Ishikawa (cell line): ENCODE data around the gene PSMB5.

Source experiments
- CEBPB ChIP-seq: IDR thresholded peaks from 2 replicates; pipeline ENCODE4 v1.6.1; 2012
- CREB1 ChIP-seq: IDR thresholded peaks from 2 replicates; pipeline ENCODE4 v1.6.1; 2012; ENCODE audit warnings: low read depth
- EGR1 ChIP-seq: IDR thresholded peaks from 2 replicates; pipeline ENCODE4 v1.6.1; 2012
- EP300 ChIP-seq: IDR thresholded peaks from 2 replicates; pipeline ENCODE4 v1.6.1; 2012; ENCODE audit warnings: borderline replicate concordance
- FOXM1 ChIP-seq: IDR thresholded peaks from 2 replicates; pipeline ENCODE4 v1.6.1; 2012; ENCODE audit warnings: low read depth, borderline replicate concordance
- NFIC ChIP-seq: IDR thresholded peaks from 2 replicates; pipeline ENCODE4 v1.6.1; 2012
- RAD21 ChIP-seq: IDR thresholded peaks from 2 replicates; pipeline ENCODE4 v1.6.1; 2012; ENCODE audit warnings: low read depth
- REST ChIP-seq: IDR thresholded peaks from 2 replicates; pipeline ENCODE4 v1.6.1; 2012; ENCODE audit warnings: low read depth, mild to moderate bottlenecking
- TAF1 ChIP-seq: IDR thresholded peaks from 2 replicates; pipeline ENCODE4 v1.6.1; 2012; ENCODE audit warnings: low read depth, mild to moderate bottlenecking
- TCF12 ChIP-seq: IDR thresholded peaks from 2 replicates; pipeline ENCODE4 v1.6.1; 2012; ENCODE audit warnings: low read depth
- TEAD4 ChIP-seq: IDR thresholded peaks from 2 replicates; pipeline ENCODE4 v1.6.1; 2012
- USF1 ChIP-seq: IDR thresholded peaks from 2 replicates; pipeline ENCODE4 v1.6.1; 2012
- YY1 ChIP-seq: IDR thresholded peaks from 2 replicates; pipeline ENCODE4 v1.6.1; 2012; ENCODE audit warnings: low read depth
- ZBTB7A ChIP-seq: IDR thresholded peaks from 2 replicates; pipeline ENCODE4 v1.6.1; 2012; ENCODE audit warnings: low read depth
- TF ChIP-seq, protein P1 (sequence below): IDR thresholded peaks from 2 replicates; pipeline ENCODE4 v1.6.1; 2012

The PSMB5 gene

GRCh38 chr14:23034498-23035302, at the start of gene PSMB5:
Gene PSMB5, minus strand, starts transcription at chr14:23034900. Its CDS starts 19 bp downstream, at chr14:23034881.
- no peak for TF ChIP-seq TEAD4
- peak; percentile 69 for TF ChIP-seq CEBPB
- no peak for TF ChIP-seq EP300
- TF ChIP-seq, protein P1, sequence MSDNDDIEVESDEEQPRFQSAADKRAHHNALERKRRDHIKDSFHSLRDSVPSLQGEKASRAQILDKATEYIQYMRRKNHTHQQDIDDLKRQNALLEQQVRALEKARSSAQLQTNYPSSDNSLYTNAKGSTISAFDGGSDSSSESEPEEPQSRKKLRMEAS, result no peak
- TF ChIP-seq REST, result no peak
- TF ChIP-seq ZBTB7A, result no peak
- TF ChIP-seq FOXM1, result no peak
- TF ChIP-seq EGR1, result peak; percentile 90
- TF ChIP-seq USF1, result peak; percentile 32; the same call in 1 of the 2 replicates
- peak; percentile 95 for TF ChIP-seq YY1
- TF ChIP-seq TCF12, result no peak
- TF ChIP-seq TAF1, result peak; percentile 84
- peak; percentile 90 for TF ChIP-seq CREB1
- no peak for TF ChIP-seq NFIC
- no peak for TF ChIP-seq RAD21

GRCh38 chr14:23080474-23080873, 45.8 kb upstream of the PSMB5 start:
- TF ChIP-seq NFIC (no peak), FOXM1 (no peak), USF1 (no peak)

DNA sequence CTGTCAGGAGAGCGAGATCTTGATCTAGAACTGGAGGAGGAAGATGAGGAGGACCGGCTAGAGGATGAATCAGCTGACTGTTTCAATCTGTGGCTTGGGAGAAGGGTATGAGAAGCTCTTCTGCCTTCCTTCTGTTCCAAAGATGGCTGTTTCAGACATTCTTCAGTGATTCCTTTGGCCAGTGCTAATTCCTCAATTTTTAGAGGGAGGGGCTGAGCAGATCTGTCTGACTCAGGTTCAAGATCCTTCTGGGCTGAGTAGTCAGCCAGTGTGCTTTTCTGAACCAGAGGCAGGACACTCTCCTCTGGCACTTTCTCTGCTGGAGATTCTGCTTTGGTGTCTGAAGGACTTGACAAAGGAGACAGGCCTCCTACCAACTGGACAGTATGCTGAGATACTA, 45.0 kb upstream of the PSMB5 start:
- TF ChIP-seq, protein P1, result no peak
- no peak for TF ChIP-seq NFIC

GRCh38 chr14:23078692-23079116, 44.0 kb upstream of the PSMB5 start:
- peak; percentile 66 for TF ChIP-seq USF1
- no peak for TF ChIP-seq FOXM1

GRCh38 chr14:23077962-23078361, 43.3 kb upstream of the PSMB5 start:
- TF ChIP-seq YY1 (no peak), CEBPB (no peak), TAF1 (no peak), TCF12 (no peak), TEAD4 (no peak), ZBTB7A (no peak), RAD21 (no peak), USF1 (no peak), NFIC (no peak), EGR1 (no peak), EP300 (no peak), FOXM1 (no peak), REST (no peak), CREB1 (no peak)
- TF ChIP-seq, protein P1, result no peak
